ENCODE data around the gene IGF1.

IGF1 gene

DNA sequence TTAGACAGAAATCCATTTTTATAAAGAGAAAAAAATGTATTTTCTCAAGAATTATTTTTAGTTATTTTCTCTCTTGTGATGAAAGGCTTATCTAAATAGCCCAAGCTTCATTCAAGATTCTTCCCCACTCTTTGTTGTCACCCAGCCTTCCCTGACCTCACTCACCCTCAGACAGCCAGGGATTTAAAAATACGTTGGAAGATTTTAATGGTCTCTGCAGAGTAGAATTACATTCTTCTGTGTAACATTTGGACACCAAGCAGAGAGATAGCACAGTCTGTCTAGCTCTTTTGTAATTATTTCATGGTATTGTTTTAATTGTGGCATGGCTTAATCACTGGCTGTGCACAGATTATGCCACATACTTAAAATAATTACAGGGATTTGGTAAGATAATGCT lies 130.3 kb downstream of the IGF1 start:
- in situ Hi-C loops (cut with HindIII; ENCODE audit: low sequenced_read_pairs), result no loop called here
- no peak overlapping the region for H3K4me3 ChIP-seq (ENCODE audit: low read depth, low read length)
- DNase-seq (ENCODE audit: low read depth, low spot score), result no peak
- TF ChIP-seq, protein P1, sequence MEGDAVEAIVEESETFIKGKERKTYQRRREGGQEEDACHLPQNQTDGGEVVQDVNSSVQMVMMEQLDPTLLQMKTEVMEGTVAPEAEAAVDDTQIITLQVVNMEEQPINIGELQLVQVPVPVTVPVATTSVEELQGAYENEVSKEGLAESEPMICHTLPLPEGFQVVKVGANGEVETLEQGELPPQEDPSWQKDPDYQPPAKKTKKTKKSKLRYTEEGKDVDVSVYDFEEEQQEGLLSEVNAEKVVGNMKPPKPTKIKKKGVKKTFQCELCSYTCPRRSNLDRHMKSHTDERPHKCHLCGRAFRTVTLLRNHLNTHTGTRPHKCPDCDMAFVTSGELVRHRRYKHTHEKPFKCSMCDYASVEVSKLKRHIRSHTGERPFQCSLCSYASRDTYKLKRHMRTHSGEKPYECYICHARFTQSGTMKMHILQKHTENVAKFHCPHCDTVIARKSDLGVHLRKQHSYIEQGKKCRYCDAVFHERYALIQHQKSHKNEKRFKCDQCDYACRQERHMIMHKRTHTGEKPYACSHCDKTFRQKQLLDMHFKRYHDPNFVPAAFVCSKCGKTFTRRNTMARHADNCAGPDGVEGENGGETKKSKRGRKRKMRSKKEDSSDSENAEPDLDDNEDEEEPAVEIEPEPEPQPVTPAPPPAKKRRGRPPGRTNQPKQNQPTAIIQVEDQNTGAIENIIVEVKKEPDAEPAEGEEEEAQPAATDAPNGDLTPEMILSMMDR (IDR thresholded peaks at IDR 0.05; ENCODE audit: low read depth, low read length), result no peak

DNA sequence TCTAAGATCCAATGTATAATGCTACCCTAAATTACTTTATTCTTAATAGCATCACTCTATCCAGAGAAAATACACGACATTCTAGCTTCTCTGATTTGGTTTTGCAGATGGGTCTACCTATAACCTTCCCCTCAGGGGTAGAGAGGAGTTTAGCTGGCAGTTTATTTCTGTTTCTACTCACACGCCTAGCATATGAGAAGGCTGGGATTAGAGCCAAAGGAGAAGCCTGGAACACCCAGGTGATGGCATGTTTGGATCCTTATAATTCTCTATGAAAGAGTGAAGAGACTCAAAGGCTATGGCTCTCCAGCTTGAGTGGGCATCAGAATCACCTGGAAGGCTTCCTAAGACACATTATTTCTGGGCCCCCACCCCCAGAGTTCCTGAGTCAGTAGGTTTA lies 131.3 kb downstream of the IGF1 start:
- in situ Hi-C loops (cut with HindIII; ENCODE audit: low sequenced_read_pairs), result no loop called here
- H3K4me3 ChIP-seq (ENCODE audit: low read depth, low read length), result no peak overlapping the region
- TF ChIP-seq, protein P1 (IDR thresholded peaks at IDR 0.05; ENCODE audit: low read depth, low read length), result no peak
- no peak for DNase-seq (ENCODE audit: low read depth, low spot score)

DNA sequence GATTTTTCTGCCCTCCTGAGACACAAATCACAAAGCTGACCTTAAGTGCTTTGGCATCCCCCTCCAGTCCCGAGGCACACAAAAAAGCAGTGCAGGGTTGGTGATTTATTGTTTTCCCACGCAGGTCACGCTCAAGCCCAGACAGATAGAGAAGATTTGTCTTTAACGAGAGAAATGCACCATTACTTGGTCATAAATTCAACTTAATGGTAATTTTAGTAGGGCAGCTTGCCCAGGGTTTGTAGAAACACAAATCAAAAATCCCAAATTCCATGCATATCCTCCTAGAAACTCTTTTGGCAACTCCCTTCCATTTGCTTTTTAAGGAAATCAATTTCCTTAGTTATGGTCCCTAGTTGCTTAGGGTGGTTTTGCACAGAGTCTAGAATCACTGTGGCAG lies 132.6 kb downstream of the IGF1 start:
- TF ChIP-seq, protein P1 (IDR thresholded peaks at IDR 0.05; ENCODE audit: low read depth, low read length), result no peak
- H3K4me3 ChIP-seq (ENCODE audit: low read depth, low read length), result no peak overlapping the region
- no peak for DNase-seq (ENCODE audit: low read depth, low spot score)
- in situ Hi-C loops (cut with HindIII; ENCODE audit: low sequenced_read_pairs), result no loop called here
